ENCODE measurements around the gene ADISSP.

Gene ADISSP

DNA sequence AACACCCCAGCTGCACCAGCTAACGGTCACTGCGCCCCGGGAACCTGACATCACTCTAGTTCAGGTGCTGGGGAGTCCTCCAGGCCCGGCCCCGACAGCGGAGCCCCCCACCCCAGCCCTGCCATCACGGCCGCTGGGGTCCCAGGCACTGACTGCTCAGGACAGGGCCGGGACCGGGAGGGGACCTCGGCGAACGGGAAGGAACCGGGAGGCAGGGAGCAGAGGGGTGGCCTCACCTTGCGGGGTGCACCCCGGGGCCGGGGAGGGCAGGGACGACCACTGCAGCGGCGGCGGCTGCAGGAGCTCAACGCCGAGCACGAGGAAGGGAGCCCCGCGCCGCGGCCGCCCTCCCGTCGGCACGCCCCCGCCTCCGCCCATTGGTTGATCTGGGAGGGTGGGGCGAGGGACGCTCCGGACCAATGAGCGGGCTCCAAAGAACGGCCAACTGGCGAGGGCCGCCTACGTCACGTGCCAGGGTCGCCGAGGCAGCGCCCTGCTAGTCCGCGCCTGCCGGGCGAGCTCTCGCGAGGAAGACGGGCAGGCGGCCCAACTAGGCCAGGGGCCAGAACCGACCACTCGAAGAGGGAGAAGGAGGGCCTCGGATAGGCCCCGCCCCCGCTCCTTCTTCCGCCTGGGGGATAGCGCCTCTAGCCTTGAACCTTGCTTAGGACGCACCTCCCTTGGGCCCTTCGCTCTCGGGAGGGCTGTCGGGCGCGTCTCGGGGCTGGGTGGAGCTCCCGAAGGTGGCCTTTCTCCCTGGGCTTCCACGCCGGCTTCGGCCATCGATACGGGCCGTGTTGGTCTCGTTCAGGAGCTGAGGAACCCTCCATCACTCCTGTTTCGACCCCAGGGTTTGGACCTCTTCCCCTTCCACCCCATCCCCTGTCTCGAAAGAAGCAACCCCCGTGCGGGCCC is at the start of gene ADISSP:
ADISSP (minus strand) TSS at position 327 of the 915 bp plus-strand sequence. CDS start 7,653 bp downstream, outside the sequence.
- no peaks in the 10 kb centered on the region for H3K27me3 ChIP-seq
- H3K36me3 ChIP-seq: no peaks in the 10 kb centered on the region
- H3K4me3 ChIP-seq: peak within 1 kb of the TSS; percentile 78
- H3K9ac ChIP-seq: peak within 1 kb of the TSS; percentile 96
- no peaks in the 10 kb centered on the region for H3K9me3 ChIP-seq
- H3K27ac ChIP-seq: peak within 1 kb of the TSS; percentile 96
- peaks cover 42% of the 10 kb centered on the region for H4K20me1 ChIP-seq
- peak within 1 kb of the TSS; percentile 99 for H3K4me2 ChIP-seq
- peaks cover 64% of the 10 kb centered on the region for H3K4me1 ChIP-seq
- TF ChIP-seq Cebpa-rat (IDR thresholded peaks at IDR 0.05): no peak

DNA sequence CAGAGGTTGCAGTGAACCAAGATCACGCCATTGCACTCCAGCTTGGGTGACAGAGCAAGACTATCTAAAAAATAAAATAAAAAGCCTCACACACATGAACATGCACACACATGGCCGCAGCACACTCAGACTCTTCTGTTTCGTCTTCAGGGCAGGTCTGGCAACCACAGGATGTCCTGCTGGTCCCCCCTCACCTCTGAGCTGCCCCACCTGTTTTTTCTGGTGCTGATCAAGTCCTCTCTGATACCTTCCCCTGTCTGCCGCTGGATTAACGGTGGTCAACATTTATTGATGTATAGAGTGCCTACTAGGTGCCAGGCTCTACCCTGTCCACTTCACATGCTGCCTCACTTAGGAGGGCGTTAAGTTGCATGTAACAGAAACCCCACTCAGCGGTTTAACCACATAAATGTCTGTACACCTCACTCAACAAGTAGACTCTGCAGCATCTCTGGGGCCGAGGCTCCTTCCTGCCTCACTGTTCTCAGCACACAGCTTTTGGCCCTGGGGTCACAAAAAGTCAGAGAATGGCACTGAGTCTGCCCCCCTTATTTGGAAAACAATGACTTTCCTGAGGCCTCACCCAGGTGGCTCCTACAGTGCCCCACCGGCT is 48.3 kb upstream of the ADISSP start:
- Histone ChIP-seq H3K4me1 (peaks cover 50% of the 10 kb centered on the region), H3K27ac (no peak overlapping the region), H3K27me3 (no peaks in the 10 kb centered on the region), H3K9me3 (no peaks in the 10 kb centered on the region), H3K36me3 (no peaks in the 10 kb centered on the region), H3K4me2 (peak overlapping the region; percentile 44), H4K20me1 (no peaks in the 10 kb centered on the region), H3K9ac (no peak overlapping the region), H3K4me3 (no peak overlapping the region)
- TF ChIP-seq Cebpa-rat (IDR thresholded peaks at IDR 0.05): no peak

DNA sequence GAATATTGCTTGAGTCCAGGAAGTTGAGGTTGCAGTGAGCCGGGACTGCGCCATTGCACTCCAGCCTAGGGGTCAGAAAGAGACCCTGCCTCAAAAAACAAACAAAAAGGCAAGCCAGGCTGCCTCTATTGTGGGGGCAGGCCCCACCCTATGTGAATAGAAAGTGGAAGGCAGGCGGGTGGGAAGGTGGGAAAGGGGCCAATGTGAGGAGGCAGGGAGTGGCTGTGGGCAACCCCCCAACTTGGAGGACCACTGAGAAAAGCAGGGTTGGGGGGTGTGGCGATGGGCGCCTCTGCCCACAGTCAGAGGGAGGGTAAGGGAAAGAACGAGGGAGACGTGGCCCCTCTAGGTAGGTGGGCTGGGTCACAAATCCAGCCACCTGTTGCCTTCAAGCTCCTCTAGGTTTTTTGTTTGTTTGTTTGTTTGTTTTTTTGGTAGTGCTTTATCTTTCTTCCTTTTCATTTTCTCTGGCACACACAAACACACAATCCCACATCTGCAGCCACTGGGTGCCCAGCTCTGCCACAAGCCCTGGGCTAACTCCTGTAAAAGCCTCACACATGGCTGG is 47.5 kb upstream of the ADISSP start:
- H4K20me1 ChIP-seq: no peaks in the 10 kb centered on the region
- H3K9me3 ChIP-seq: no peaks in the 10 kb centered on the region
- no peaks in the 10 kb centered on the region for H3K27me3 ChIP-seq
- TF ChIP-seq Cebpa-rat (IDR thresholded peaks at IDR 0.05): no peak
- H3K9ac ChIP-seq: no peak overlapping the region
- no peak overlapping the region for H3K4me3 ChIP-seq
- peaks cover 50% of the 10 kb centered on the region for H3K4me1 ChIP-seq
- H3K27ac ChIP-seq: no peak overlapping the region
- H3K4me2 ChIP-seq: no peak overlapping the region
- H3K36me3 ChIP-seq: no peaks in the 10 kb centered on the region

DNA sequence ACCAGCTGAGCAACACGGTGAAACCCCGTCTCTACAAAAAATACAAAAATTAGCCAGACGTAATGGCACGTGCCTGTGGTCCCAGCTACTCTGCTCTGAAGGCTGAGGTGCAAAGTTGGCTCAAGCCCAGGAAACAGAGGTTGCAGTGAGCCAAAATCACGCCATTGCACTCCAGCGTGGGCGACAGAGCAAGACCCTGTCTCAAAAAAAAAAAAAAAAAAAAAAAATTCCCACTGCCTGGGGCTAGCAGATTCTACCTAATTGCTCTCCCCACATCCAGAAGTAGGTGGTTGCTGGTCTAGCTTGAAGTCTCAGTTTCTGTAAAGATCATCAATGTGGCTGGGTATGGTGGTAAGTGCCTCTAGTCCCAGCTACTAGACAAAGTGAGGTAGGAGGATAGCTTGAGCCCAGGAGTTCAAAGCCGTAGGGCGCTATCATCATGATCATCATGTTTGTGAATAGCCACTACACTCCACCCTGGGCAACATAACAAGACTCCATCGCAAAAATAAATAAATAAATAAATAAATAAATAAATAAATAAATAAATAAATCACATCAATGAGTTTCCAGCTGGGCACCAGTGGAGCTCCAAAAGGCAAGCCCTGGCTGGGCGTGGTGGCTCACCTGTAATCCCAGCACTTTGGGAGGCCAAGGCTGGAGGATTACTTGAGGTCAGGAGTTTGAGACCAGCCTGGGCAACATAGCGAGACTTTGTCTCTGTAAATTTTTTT is 46.5 kb upstream of the ADISSP start:
- Histone ChIP-seq H3K36me3 (no peaks in the 10 kb centered on the region), H3K27ac (no peak overlapping the region), H4K20me1 (no peaks in the 10 kb centered on the region), H3K9me3 (no peaks in the 10 kb centered on the region), H3K27me3 (no peaks in the 10 kb centered on the region), H3K9ac (no peak overlapping the region), H3K4me2 (no peak overlapping the region), H3K4me1 (peaks cover 41% of the 10 kb centered on the region), H3K4me3 (no peak overlapping the region)
- TF ChIP-seq Cebpa-rat (IDR thresholded peaks at IDR 0.05): no peak

DNA sequence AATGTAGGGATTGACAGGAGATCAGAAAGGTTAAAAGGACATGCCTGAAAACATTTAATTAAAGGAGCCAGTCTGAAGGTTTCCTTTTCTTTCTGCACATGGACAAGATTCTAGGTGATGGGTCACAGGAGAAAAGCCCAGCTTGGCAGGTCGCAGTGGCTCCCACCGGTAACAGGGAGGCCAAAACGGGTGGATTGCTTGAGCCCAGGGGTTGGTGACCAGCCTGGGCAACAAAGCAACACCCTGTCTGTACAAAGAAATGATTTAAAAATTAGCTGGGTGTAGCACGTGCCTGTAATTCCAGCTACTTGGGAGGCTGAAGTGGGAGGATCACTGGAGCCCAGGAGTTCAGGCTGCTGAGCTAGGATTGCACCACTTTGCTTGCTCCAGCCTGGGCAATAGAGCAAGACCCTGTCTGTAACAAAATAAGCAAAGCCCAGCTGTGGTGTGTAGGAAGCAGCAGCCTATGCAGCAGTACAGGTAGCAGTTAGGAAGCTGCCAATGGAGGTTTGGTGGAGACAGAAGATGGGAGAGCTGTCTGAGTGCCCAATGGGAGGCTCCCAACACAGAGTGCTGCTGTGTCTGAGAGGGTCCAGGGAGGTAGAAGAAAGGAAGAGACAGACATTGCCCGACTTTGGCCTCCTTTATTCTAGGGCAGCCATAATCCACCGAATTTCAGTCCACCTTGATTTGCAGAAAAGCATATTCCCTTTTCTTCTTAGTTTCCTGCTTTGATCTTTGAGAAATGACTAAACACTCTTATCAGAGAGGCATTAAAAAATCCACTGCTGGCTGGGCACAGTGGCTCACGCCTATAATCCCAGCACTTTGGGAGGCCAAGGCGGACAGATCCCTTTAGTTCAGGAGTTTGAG is 45.7 kb upstream of the ADISSP start:
- H3K4me3 ChIP-seq: no peak overlapping the region
- no peak overlapping the region for H3K9ac ChIP-seq
- no peak overlapping the region for H3K4me2 ChIP-seq
- H3K27ac ChIP-seq: no peak overlapping the region
- H3K27me3 ChIP-seq: no peaks in the 10 kb centered on the region
- peaks cover 33% of the 10 kb centered on the region for H3K4me1 ChIP-seq
- no peaks in the 10 kb centered on the region for H3K9me3 ChIP-seq
- TF ChIP-seq Cebpa-rat (IDR thresholded peaks at IDR 0.05): no peak
- H3K36me3 ChIP-seq: no peaks in the 10 kb centered on the region
- no peaks in the 10 kb centered on the region for H4K20me1 ChIP-seq

DNA sequence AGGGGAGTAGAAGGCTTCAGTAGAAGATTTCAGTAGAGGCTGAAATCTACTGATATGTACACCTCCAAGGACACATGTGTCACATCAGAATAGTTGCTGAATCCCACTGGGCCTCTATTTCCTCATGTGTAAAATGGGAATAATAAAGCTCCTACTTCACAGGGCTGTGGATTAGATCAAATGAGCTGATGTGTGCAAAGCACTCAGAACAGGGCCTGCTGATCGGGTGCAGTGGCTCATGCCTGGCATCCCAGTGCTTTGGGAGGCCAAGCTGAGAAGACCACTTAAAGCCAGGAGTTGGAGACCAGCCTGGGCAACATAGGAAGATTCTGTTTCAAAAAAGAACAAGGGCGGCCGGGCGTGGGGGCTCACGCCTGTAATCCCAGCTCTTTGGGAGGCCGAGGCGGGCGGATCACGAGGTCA is 44.7 kb upstream of the ADISSP start:
- Histone ChIP-seq H3K4me1 (peaks cover 37% of the 10 kb centered on the region), H3K4me2 (peak overlapping the region; percentile 69), H3K27ac (peak overlapping the region; percentile 66), H3K36me3 (no peaks in the 10 kb centered on the region), H4K20me1 (no peaks in the 10 kb centered on the region), H3K4me3 (no peak overlapping the region), H3K9ac (no peak overlapping the region), H3K9me3 (no peaks in the 10 kb centered on the region), H3K27me3 (no peaks in the 10 kb centered on the region)
- TF ChIP-seq Cebpa-rat (IDR thresholded peaks at IDR 0.05): no peak

DNA sequence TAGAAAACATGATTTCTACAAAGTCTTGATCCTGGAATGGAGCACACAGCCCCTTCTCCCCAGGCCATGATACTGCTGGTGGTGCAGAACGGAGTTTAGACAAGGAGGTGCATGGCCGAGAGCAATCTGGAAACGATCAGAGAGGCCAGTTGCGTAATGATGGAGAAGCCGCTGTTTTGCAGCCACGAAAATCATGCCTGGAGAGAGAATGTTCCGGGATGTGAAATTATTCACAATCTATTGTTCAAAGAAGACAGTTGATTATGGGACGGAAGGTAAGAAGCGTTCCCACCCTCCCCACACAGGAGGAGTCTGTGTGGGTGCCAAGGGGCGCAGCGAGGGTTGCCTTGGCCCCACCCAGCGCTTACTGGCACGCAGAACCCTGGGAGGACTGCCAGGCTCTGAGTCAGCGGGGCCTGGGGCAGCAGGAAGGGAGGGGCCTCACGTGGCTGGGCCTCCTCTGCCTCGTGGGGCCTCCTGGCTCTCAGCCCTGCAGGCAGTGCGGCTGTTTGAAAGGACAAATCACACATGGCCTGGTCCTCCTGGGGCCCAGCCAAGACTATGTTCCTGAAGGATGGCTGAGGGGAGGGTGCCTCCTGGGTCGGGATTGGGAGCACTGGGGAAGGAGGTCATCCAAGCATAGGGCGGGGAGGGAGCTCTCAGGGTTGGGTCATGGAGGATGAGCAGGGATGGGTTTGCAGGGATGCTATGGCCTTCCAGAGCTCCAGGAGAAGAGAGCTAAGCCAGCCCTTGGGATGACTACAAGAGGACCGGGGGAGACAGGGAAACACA is 44.1 kb upstream of the ADISSP start:
- TF ChIP-seq Cebpa-rat (IDR thresholded peaks at IDR 0.05): peak; percentile 79
- Histone ChIP-seq H3K9me3 (no peaks in the 10 kb centered on the region), H3K27ac (peak overlapping the region; percentile 66), H3K36me3 (no peaks in the 10 kb centered on the region), H3K4me3 (no peak overlapping the region), H3K4me1 (peaks cover 42% of the 10 kb centered on the region), H3K27me3 (no peaks in the 10 kb centered on the region), H4K20me1 (no peaks in the 10 kb centered on the region), H3K4me2 (peak overlapping the region; percentile 69), H3K9ac (peak overlapping the region; percentile 44; the same call in 1 of the 2 replicates)

DNA sequence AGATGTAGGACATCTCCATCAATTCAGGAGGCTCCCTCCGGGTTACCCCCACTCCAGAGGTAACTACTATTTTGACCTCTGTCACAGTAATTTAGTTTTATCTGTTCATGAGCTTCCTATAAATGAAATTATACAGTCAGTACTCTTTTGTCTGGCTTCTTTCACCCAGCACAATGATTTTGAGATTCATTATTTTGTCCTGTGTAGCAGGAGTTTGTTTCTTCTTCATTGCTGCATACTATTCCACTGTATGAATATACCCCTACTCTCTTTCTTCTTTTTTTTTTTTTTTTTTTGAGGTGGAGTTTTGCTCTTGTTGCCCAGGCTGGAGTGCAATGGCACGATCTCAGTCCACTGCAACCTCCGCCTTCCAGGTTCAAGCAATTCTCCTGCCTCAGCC is 41.0 kb upstream of the ADISSP start:
- no peak overlapping the region for H3K9ac ChIP-seq
- H3K4me1 ChIP-seq: peaks cover 43% of the 10 kb centered on the region
- no peak overlapping the region for H3K4me2 ChIP-seq

More for the DNA sequence above, 41.0 kb upstream of the ADISSP start:
- TF ChIP-seq Cebpa-rat (IDR thresholded peaks at IDR 0.05): no peak
- Histone ChIP-seq H3K27me3 (no peaks in the 10 kb centered on the region), H3K4me3 (no peak overlapping the region), H3K27ac (no peak overlapping the region), H4K20me1 (no peaks in the 10 kb centered on the region), H3K36me3 (peaks cover 26% of the 10 kb centered on the region), H3K9me3 (no peaks in the 10 kb centered on the region)

All from BLaER1 (cell line).